Measurements from ENCODE around the gene MAGI2. TPM values are rescaled to one million over a fixed set of nuclear protein-coding genes. Genes with fewer than 3 reads are reported as not detected.

Gene MAGI2
- total and polyA plus RNA-seq, 2 donors (not counting 3 experiments of a cell fraction or from before 2014, with no cell fraction given), result 0.28 to 6.0 TPM

GRCh38 chr7:78441737-78442136, 1011.7 kb downstream of the MAGI2 start:
- Histone ChIP-seq H3K27me3 (ENCODE audit: control insufficient read depth in 2 of 2, insufficient read depth in 2 of 2, low read length in 2 of 2) (no peaks in the 10 kb centered on the region), H4K20me1 (replicated peaks; ENCODE audit: control insufficient read depth, extremely low read depth, insufficient read depth, low read length) (no peaks in the 10 kb centered on the region), H3K27ac (ENCODE audit: insufficient read depth, low read depth, low read length) (no peak overlapping the region), H3K9me1 (replicated peaks; ENCODE audit: control insufficient read depth, extremely low read depth, insufficient read depth, low read length) (no peaks in the 10 kb centered on the region), H3K4me2 (ENCODE audit: insufficient read depth, low read length) (no peak overlapping the region), H3K36me3 (ENCODE audit: control insufficient read depth in 2 of 2, extremely low read depth in 1 of 2, insufficient read depth in 2 of 2, low read length in 2 of 2) (no peaks in the 10 kb centered on the region), H3K9ac (replicated peaks; ENCODE audit: extremely low read depth, insufficient read depth, low read length) (no peak overlapping the region), H3K4me1 (ENCODE audit: control insufficient read depth, extremely low read depth, insufficient read depth, low read length) (no peaks in the 10 kb centered on the region), H3K79me2 (ENCODE audit: control insufficient read depth, insufficient read depth, low read length) (no peaks in the 10 kb centered on the region), H2AFZ (ENCODE audit: low read depth, low read length) (no peak overlapping the region), H3K9me3 (replicated peaks; ENCODE audit: control insufficient read depth, insufficient read depth, low read length) (no peaks in the 10 kb centered on the region), H3K4me3 (replicated peaks in 1 of 3; ENCODE audit: insufficient read depth in 1 of 3, low read depth in 1 of 3, low read length in 3 of 3) (no peak overlapping the region)
- POLR2A ChIA-PET, result no interaction called here
- FAIRE-seq (no peak), DNase-seq (ENCODE audit: low read depth, low spot score) (no peak)
- TF ChIP-seq MYC (IDR thresholded peaks at IDR 0.05; ENCODE audit: low read depth, low read length) (no peak), GATA2 (IDR thresholded peaks at IDR 0.05; ENCODE audit: insufficient read depth, insufficient read length, low read depth, low read length) (no peak), POLR2A (IDR thresholded peaks at IDR 0.05; ENCODE audit: low read depth, low read length) (no peak), CTCF (IDR thresholded peaks at IDR 0.05; ENCODE audit: extremely low read depth in 1 of 2, insufficient read depth in 1 of 2, low read depth in 1 of 2, low read length in 2 of 2) (no peak), POLR2AphosphoS5 (IDR thresholded peaks at IDR 0.05; ENCODE audit: insufficient read depth, low read depth, low read length) (no peak), EZH2 (IDR thresholded peaks at IDR 0.05; ENCODE audit: borderline replicate concordance, low read depth, low read length, severe bottlenecking) (no peak), MAX (IDR thresholded peaks at IDR 0.05; ENCODE audit: insufficient read depth, insufficient read length) (no peak)
- BruUV-seq (replicated peaks), result no TSS peak
- CTCF ChIA-PET, result interaction anchor here (0.7 kb wide), 1 partner anchor 11 kb away, joined by 3 read pairs; no protein-coding TSS in a partner anchor
- dilution Hi-C loops (cut with MboI; ENCODE audit: extremely low pct_ligation_motif_present, low sequenced_read_pairs) (no loop called here), intact Hi-C loops (cut with micrococcal nuclease) (no loop called here)
